Peyer's patch (tissue), 4 donors: ENCODE results near the gene SPEF2.

Experiments used
- CTCF ChIP-seq, 6 experiments: fragments of 450-650 bp in 4 of 6; fragments of 200-600 bp in 2 of 6; sonication (generic) in 1 of 6; IDR thresholded peaks; one replicate each; pipeline ENCODE4 v1.5.1; 2017 to 2019; ENCODE audit warnings: antibody characterized with exemption in 6 of 6, mild to moderate bottlenecking in 3 of 6, moderate library complexity in 1 of 6
- POLR2A ChIP-seq, 2 donors: fragments of 450-650 bp; IDR thresholded peaks; one replicate each; pipeline ENCODE4 v1.5.1; 2017; ENCODE audit warnings: antibody characterized with exemption in 2 of 2, mild to moderate bottlenecking in 2 of 2, moderate library complexity in 2 of 2

GRCh38 chr5:35762368-35762767 is 144.7 kb downstream of the SPEF2 start:
- TF ChIP-seq POLR2A (IDR thresholded peaks at IDR 0.05) (no peak), CTCF (IDR thresholded peaks at IDR 0.05) (no peak)
